Neuronal stem cell (in vitro differentiated cells): ENCODE data around the gene AK1.

Source experiments
- DNase-seq: peaks from one replicate; pipeline ENCODE4 v3.0.0-alpha.2; 2013; ENCODE audit warnings: low spot score
- H2AFZ ChIP-seq: one replicate; pipeline ENCODE4 v1.6.1; 2013; ENCODE audit warnings: mild to moderate bottlenecking, low read length, inconsistent platforms
- H2AK5ac ChIP-seq: 2 replicates; pipeline ENCODE4 v1.6.1; 2013; ENCODE audit warnings: low read depth, mild to moderate bottlenecking, inconsistent platforms, low read length, moderate library complexity, mixed read lengths
- H2BK120ac ChIP-seq: 2 replicates; pipeline ENCODE4 v1.6.1; 2013; ENCODE audit warnings: low read depth, mild to moderate bottlenecking, inconsistent platforms, low read length, moderate library complexity, mixed read lengths
- H2BK12ac ChIP-seq: one replicate; pipeline ENCODE4 v1.6.1; 2013; ENCODE audit warnings: low read length, inconsistent platforms
- H2BK15ac ChIP-seq: 2 replicates; pipeline ENCODE4 v1.6.1; 2013; ENCODE audit warnings: mild to moderate bottlenecking, low read length, inconsistent platforms, mixed read lengths
- H2BK5ac ChIP-seq: one replicate; pipeline ENCODE4 v1.6.1; 2013; ENCODE audit warnings: inconsistent platforms, mild to moderate bottlenecking, low read length, moderate library complexity
- H3K14ac ChIP-seq: one replicate; pipeline ENCODE4 v1.6.1; 2013; ENCODE audit warnings: low read length, inconsistent platforms
- H3K18ac ChIP-seq: 2 replicates; pipeline ENCODE4 v1.6.1; 2013; ENCODE audit warnings: low read length, inconsistent platforms
- H3K23ac ChIP-seq: 2 replicates; pipeline ENCODE4 v1.6.1; 2013; ENCODE audit warnings: low read depth, mild to moderate bottlenecking, mixed read lengths, low read length, inconsistent platforms; ENCODE audit not compliant: poor library complexity
- H3K27ac ChIP-seq: replicated peaks from 3 replicates; pipeline ENCODE4 v1.5.1; 2013; ENCODE audit warnings: low read length, inconsistent platforms
- H3K27me3 ChIP-seq, 3 experiments: 2 replicates each; pipeline ENCODE4 v1.6.1; 2013; ENCODE audit warnings: low read length in 3 of 3, mild to moderate bottlenecking in 2 of 3, inconsistent platforms in 1 of 3, low read depth in 1 of 3, mixed read lengths in 1 of 3, moderate library complexity in 1 of 3; ENCODE audit not compliant: control insufficient read depth in 3 of 3, insufficient read depth in 3 of 3
- H3K36me3 ChIP-seq, 2 donors: replicated peaks in 1 of 2; 2 replicates each; pipeline ENCODE4 v1.6.1; 2013; ENCODE audit warnings: low read length in 2 of 2; ENCODE audit not compliant: control insufficient read depth in 2 of 2, insufficient read depth in 2 of 2
- H3K4ac ChIP-seq: 2 replicates; pipeline ENCODE4 v1.6.1; 2013; ENCODE audit warnings: inconsistent platforms, mild to moderate bottlenecking, low read length, moderate library complexity
- H3K4me1 ChIP-seq, 2 donors: 1 replicate in 1 of 2; 2 replicates in 1 of 2; pipeline ENCODE4 v1.6.1; 2013; ENCODE audit warnings: low read length in 2 of 2, low read depth in 1 of 2; ENCODE audit not compliant: control insufficient read depth in 2 of 2, insufficient read depth in 1 of 2
- H3K4me2 ChIP-seq: one replicate; pipeline ENCODE4 v1.6.1; 2013; ENCODE audit warnings: mild to moderate bottlenecking, low read length, inconsistent platforms; ENCODE audit not compliant: insufficient read depth, poor library complexity, severe bottlenecking
- H3K4me3 ChIP-seq, 2 donors: 2 replicates each; pipeline ENCODE4 v1.5.1; 2013; ENCODE audit warnings: low read length in 2 of 2, mild to moderate bottlenecking in 2 of 2, inconsistent platforms in 1 of 2, moderate library complexity in 1 of 2
- H3K79me1 ChIP-seq: one replicate; pipeline ENCODE4 v1.6.1; 2013; ENCODE audit warnings: low read depth, mild to moderate bottlenecking, inconsistent platforms, low read length, moderate library complexity
- H3K9ac ChIP-seq: one replicate; pipeline ENCODE4 v1.6.1; 2013; ENCODE audit warnings: mild to moderate bottlenecking, low read depth, low read length, inconsistent platforms; ENCODE audit not compliant: poor library complexity
- H3K9me3 ChIP-seq, 2 donors: replicated peaks in 1 of 2; 2 replicates each; pipeline versions ENCODE3 to v1.6.1; 2013; ENCODE audit warnings: low read length in 2 of 2, mild to moderate bottlenecking in 2 of 2, inconsistent platforms in 1 of 2, low read depth in 1 of 2, mixed read lengths in 1 of 2, moderate library complexity in 1 of 2; ENCODE audit not compliant: control insufficient read depth in 2 of 2, insufficient read depth in 1 of 2
- H4K8ac ChIP-seq: one replicate; pipeline ENCODE4 v1.6.1; 2013; ENCODE audit warnings: low read depth, mild to moderate bottlenecking, inconsistent platforms, low read length, moderate library complexity
- H4K91ac ChIP-seq: one replicate; pipeline ENCODE4 v1.6.1; 2013; ENCODE audit warnings: low read length, low read depth, mild to moderate bottlenecking, inconsistent platforms; ENCODE audit not compliant: poor library complexity
- WGBS, 2 donors: extraction: QIAGEN DNeasy Blood & Tissue Kit; methylation state at CpG; one replicate each; pipeline ENCODE4 v1.1.7; 2013; ENCODE audit warnings: missing lambda C conversion rate in 2 of 2, mixed read lengths in 1 of 2; ENCODE audit not compliant: insufficient read length in 2 of 2, insufficient replicate concordance in 1 of 2; ENCODE audit errors: extremely low coverage in 2 of 2; 5-methylcytosine and 5-hydroxymethylcytosine counted together

AK1 gene

GRCh38 chr9:127896395-127897192, 19.1 kb upstream of the AK1 start:
- H3K14ac ChIP-seq: no peak overlapping the region
- peak overlapping the region; percentile 61 for H3K18ac ChIP-seq
- H2BK5ac ChIP-seq: peak overlapping the region; percentile 89
- WGBS, 2 donors: no CpG with 5 or more reads among the region's 16 CpGs
- H3K4me3 ChIP-seq: no peak overlapping the region
- no peak overlapping the region for H4K8ac ChIP-seq
- H3K23ac ChIP-seq: peak overlapping the region; percentile 6
- H3K4me1 ChIP-seq: peaks cover 20% of the 10 kb centered on the region in 2 donors
- no peaks in the 10 kb centered on the region for H3K27me3 ChIP-seq
- H3K27ac ChIP-seq: peak overlapping the region; percentile 84
- H2AFZ ChIP-seq: peak overlapping the region; percentile 48
- no peak for DNase-seq
- H4K91ac ChIP-seq: no peak overlapping the region
- peaks cover 16 to 35% of the 10 kb centered on the region in 2 donors for H3K9me3 ChIP-seq
- H2BK15ac ChIP-seq: peak overlapping the region; percentile 69
- H3K9ac ChIP-seq: peak overlapping the region; percentile 65
- H2BK120ac ChIP-seq: no peak overlapping the region
- H2BK12ac ChIP-seq: peak overlapping the region; percentile 24
- no peak overlapping the region for H3K4ac ChIP-seq
- H3K36me3 ChIP-seq: peaks cover 39 to 47% of the 10 kb centered on the region in 2 donors
- H3K79me1 ChIP-seq: peaks cover 6% of the 10 kb centered on the region
- H2AK5ac ChIP-seq: peak overlapping the region; percentile 72
- H3K4me2 ChIP-seq: peak overlapping the region; percentile 59

GRCh38 chr9:127895811-127896210, 18.3 kb upstream of the AK1 start:
- Histone ChIP-seq H2AK5ac (peak overlapping the region; percentile 40), H3K18ac (peak overlapping the region; percentile 32), H4K8ac (no peak overlapping the region), H3K4me2 (no peak overlapping the region), H3K9me3 (peaks cover 16 to 35% of the 10 kb centered on the region in 2 donors), H2BK5ac (peak overlapping the region; percentile 89), H3K14ac (no peak overlapping the region), H2BK120ac (no peak overlapping the region), H3K36me3 (peaks cover 42 to 54% of the 10 kb centered on the region in 2 donors), H3K4me1 (peaks cover 20% of the 10 kb centered on the region in 2 donors), H3K4me3 (no peak overlapping the region), H2AFZ (no peak overlapping the region), H3K27ac (no peak overlapping the region), H3K79me1 (peaks cover 6% of the 10 kb centered on the region), H2BK12ac (no peak overlapping the region), H2BK15ac (peak overlapping the region; percentile 44), H3K27me3 (no peaks in the 10 kb centered on the region), H3K9ac (no peak overlapping the region), H4K91ac (no peak overlapping the region), H3K4ac (no peak overlapping the region), H3K23ac (no peak overlapping the region)
- DNase-seq: no peak
- WGBS, 2 donors: no CpG with 5 or more reads among the region's 8 CpGs

- no peak overlapping the region for H2BK15ac ChIP-seq
- H3K4me2 ChIP-seq: no peak overlapping the region
- no peak overlapping the region for H3K18ac ChIP-seq
- no peaks in the 10 kb centered on the region for H3K27me3 ChIP-seq
- no peak overlapping the region for H4K91ac ChIP-seq
- H3K23ac ChIP-seq: no peak overlapping the region
- no peak overlapping the region for H2BK5ac ChIP-seq
- no peak overlapping the region for H3K4ac ChIP-seq
- no peak overlapping the region for H3K27ac ChIP-seq
- no peak overlapping the region for H4K8ac ChIP-seq
- DNase-seq: no peak
- no peak overlapping the region for H2BK120ac ChIP-seq
- H3K36me3 ChIP-seq: peaks cover 46 to 66% of the 10 kb centered on the region in 2 donors
- H3K9me3 ChIP-seq: peaks cover 16 to 35% of the 10 kb centered on the region in 2 donors
- H3K4me1 ChIP-seq: peaks cover 12 to 16% of the 10 kb centered on the region in 2 donors
- H2BK12ac ChIP-seq: no peak overlapping the region
- peaks cover 6% of the 10 kb centered on the region for H3K79me1 ChIP-seq
- H3K9ac ChIP-seq: no peak overlapping the region
- no peak overlapping the region for H2AK5ac ChIP-seq
- no peak overlapping the region for H3K4me3 ChIP-seq
- no CpG with 5 or more reads among the region's 4 CpGs for WGBS, 2 donors
- no peak overlapping the region for H2AFZ ChIP-seq
- no peak overlapping the region for H3K14ac ChIP-seq
Measured at GRCh38 chr9:127893392-127893791, 15.9 kb upstream of the AK1 start.

- Histone ChIP-seq H2AK5ac (no peak overlapping the region), H2BK15ac (no peak overlapping the region), H3K27me3 (no peaks in the 10 kb centered on the region), H3K79me1 (peaks cover 6% of the 10 kb centered on the region), H3K9me3 (peaks cover 16 to 35% of the 10 kb centered on the region in 2 donors), H3K4ac (no peak overlapping the region), H3K4me2 (no peak overlapping the region), H4K91ac (no peak overlapping the region), H2BK12ac (no peak overlapping the region), H3K18ac (no peak overlapping the region), H3K4me1 (peaks cover 12 to 14% of the 10 kb centered on the region in 2 donors), H3K9ac (no peak overlapping the region), H3K23ac (no peak overlapping the region), H4K8ac (no peak overlapping the region), H3K36me3 (peaks cover 46 to 69% of the 10 kb centered on the region in 2 donors), H3K14ac (no peak overlapping the region), H3K4me3 (no peak overlapping the region), H2BK5ac (no peak overlapping the region), H3K27ac (no peak overlapping the region), H2BK120ac (no peak overlapping the region), H2AFZ (no peak overlapping the region)
- WGBS, 2 donors: no CpG with 5 or more reads among the region's 6 CpGs
- no peak for DNase-seq
Measured at GRCh38 chr9:127892831-127893230, 15.4 kb upstream of the AK1 start.
